Ascending aorta (tissue), 2 donors: ENCODE data around the gene XPNPEP2. TPM values are rescaled to one million over a fixed set of nuclear protein-coding genes. Genes with fewer than 3 reads are reported as not detected.
A peak's percentile ranks its signal among the peaks of the same experiment; 100 is the strongest.

ENCODE experiments used
- DNase-seq, 2 donors: peaks; one replicate each; pipeline ENCODE4 v3.0.0-alpha.2; 2019; ENCODE audit warnings: low spot score in 2 of 2
- H3K27ac ChIP-seq, 2 donors: fragments of 200-600 bp; sonication (generic); one replicate each; pipeline ENCODE4 v1.5.1; 2016 to 2017; ENCODE audit warnings: mild to moderate bottlenecking in 1 of 2
- H3K27me3 ChIP-seq: fragments of 200-600 bp; sonication (generic); one replicate; pipeline ENCODE4 v1.5.1; 2017
- H3K36me3 ChIP-seq, 2 donors: fragments of 200-600 bp; sonication (generic); one replicate each; pipeline ENCODE4 v1.5.1; 2016
- H3K4me1 ChIP-seq, 2 donors: fragments of 200-600 bp; sonication (generic); one replicate each; pipeline ENCODE4 v1.5.1; 2016 to 2017; ENCODE audit warnings: mild to moderate bottlenecking in 1 of 2
- H3K4me3 ChIP-seq, 2 donors: fragments of 200-600 bp; sonication (generic); one replicate each; pipeline ENCODE4 v1.5.1; 2016 to 2017; ENCODE audit warnings: mild to moderate bottlenecking in 1 of 2
- H3K9me3 ChIP-seq, 2 donors: fragments of 200-600 bp; sonication (generic); one replicate each; pipeline ENCODE4 v1.5.1; 2016
- intact Hi-C: fragments of 100-400 bp; cut with DNase I; formaldehyde crosslinking; loops from one replicate; pipeline ENCODE4 v1.15.1; 2023
- total RNA-seq: library from RNA; depleted of rRNA; stranded (reverse); fragments of >200 nt; gene quantifications from one replicate; pipeline ENCODE4 v1.1.0, GENCODE V29; 2016
- TF ChIP-seq, protein P1 (sequence below), 3 experiments: fragments of 200-600 bp in 2 of 3; fragments of 450-650 bp in 1 of 3; sonication (generic) in 2 of 3; IDR thresholded peaks; one replicate each; pipeline ENCODE4 v1.5.1; 2016 to 2019; ENCODE audit warnings: antibody characterized with exemption in 3 of 3, mild to moderate bottlenecking in 1 of 3, moderate library complexity in 1 of 3

XPNPEP2 gene
- total RNA-seq, 1 donor from 2014 or later = 7.7 TPM

DNA sequence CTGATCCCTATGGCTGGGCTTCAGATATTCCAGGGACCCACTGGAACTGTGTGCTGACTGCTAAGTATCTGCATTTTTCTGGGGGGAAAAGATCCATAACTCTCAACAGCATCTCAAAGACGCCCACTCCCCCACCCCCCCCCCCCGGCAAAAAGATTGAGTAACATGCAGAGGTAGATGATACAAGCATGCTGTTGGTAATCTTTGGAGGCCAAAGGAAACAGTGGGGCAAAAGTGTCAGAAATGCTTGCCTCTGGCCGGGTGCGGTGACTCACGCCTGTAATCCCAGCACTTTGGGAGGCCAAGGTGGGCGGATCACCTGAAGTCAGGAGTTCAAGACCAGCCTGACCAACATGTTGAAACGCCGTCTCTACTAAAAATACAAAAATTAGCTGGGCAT, 12.2 kb downstream of the XPNPEP2 start:
- Histone ChIP-seq H3K4me1 (no peaks in the 10 kb centered on the region), H3K36me3 (no peaks in the 10 kb centered on the region), H3K4me3 (no peak overlapping the region), H3K9me3 (no peaks in the 10 kb centered on the region), H3K27me3 (no peaks in the 10 kb centered on the region), H3K27ac (no peak overlapping the region)
- DNase-seq = no peak
- intact Hi-C loops = no loop called here
- TF ChIP-seq, protein P1, sequence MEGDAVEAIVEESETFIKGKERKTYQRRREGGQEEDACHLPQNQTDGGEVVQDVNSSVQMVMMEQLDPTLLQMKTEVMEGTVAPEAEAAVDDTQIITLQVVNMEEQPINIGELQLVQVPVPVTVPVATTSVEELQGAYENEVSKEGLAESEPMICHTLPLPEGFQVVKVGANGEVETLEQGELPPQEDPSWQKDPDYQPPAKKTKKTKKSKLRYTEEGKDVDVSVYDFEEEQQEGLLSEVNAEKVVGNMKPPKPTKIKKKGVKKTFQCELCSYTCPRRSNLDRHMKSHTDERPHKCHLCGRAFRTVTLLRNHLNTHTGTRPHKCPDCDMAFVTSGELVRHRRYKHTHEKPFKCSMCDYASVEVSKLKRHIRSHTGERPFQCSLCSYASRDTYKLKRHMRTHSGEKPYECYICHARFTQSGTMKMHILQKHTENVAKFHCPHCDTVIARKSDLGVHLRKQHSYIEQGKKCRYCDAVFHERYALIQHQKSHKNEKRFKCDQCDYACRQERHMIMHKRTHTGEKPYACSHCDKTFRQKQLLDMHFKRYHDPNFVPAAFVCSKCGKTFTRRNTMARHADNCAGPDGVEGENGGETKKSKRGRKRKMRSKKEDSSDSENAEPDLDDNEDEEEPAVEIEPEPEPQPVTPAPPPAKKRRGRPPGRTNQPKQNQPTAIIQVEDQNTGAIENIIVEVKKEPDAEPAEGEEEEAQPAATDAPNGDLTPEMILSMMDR (IDR thresholded peaks at IDR 0.05) = no peak

DNA sequence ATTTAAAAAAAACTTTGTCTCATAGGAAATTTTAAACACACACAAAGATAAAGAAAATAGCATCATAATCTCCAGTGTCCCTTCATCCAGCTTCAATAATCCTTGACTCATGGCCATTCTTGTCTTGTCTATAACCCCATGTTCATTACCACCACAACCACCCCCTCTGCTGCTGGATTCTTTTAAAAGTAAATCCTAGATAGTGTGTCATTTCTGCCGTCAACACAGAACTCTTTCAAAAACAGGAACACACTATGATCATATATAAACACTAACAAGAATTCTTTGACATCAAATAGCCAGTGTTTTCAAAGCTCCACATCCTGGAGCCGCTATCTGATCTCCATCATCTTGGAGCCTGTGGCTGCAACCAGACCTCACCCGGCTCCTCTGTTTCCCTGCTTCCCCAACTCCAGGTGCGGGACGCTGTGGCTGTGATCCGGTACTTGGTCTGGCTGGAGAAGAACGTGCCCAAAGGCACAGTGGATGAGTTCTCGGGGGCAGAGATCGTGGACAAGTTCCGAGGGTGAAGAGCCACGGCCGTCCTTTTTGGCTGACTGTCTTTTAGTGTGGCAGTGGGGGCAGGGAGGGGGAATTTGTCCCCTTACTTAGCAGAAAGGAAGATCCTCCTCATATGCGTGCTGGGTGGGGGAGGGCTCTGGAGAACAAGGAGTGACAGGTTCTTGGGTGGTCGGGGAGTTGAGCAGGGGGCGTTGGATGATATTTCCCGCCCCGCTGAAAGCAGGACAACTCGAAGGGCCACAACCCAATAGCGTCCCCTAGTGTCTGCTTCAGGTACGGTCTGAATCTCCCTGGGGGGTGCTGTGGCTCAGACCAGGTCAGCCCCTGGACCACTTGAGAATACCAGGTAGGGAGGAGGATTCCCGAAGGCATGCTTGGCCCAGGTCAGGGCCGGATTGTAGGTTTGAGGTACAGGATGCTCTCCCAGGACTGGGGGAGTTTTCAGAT, 15.6 kb downstream of the XPNPEP2 start:
- H3K4me1 ChIP-seq = no peaks in the 10 kb centered on the region
- H3K4me3 ChIP-seq = no peak overlapping the region
- H3K27me3 ChIP-seq = no peaks in the 10 kb centered on the region
- H3K36me3 ChIP-seq = no peaks in the 10 kb centered on the region
- no peak overlapping the region for H3K27ac ChIP-seq
- no peaks in the 10 kb centered on the region for H3K9me3 ChIP-seq
- TF ChIP-seq, protein P1 (IDR thresholded peaks at IDR 0.05) = no peak
- intact Hi-C loops = no loop called here
- no peak for DNase-seq

DNA sequence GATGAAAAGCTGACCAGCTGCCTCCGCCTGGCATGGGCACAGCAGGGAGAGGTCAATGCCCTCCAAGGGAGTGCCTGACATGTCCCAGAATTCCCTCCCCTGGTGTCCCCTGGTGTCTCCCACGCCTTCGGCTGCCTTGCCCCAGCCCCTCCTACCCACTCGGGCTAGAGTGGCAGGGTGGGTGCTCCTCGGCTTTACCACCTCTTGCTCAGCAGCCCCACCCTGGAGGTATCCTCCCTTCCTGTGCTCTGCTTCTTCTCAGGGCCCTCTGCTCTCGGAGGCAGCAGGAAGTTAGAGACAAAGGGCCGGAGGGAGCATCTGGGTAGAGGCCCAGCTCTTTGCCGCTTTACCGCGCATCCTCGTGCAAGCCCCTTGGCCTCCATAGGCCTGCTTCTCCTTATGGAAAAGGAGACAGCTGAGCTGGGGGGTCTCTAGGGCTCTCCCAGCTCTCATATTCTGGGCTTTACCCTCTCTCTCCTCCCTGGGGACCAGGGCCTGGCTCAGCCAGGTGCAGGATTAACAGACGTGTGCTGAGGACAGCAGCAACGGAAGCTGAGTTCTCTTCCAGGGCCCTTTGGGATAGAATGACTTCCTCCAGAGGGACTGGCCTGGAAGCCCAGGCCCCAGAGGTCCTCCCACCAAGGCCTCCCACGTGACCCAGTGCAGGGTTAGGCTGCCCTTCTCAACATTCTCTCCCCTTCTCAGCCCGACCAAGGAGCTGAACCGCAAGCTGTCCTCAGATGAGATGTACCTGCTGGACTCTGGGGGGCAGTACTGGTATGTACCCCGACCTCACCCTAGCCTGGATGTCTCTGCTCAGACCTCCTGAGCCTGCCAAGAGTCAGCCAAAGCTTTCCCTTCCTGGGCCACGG, 17.2 kb downstream of the XPNPEP2 start:
- Histone ChIP-seq H3K36me3 (no peaks in the 10 kb centered on the region), H3K4me3 (no peak overlapping the region), H3K4me1 (no peaks in the 10 kb centered on the region), H3K27ac (no peak overlapping the region), H3K9me3 (no peaks in the 10 kb centered on the region), H3K27me3 (no peaks in the 10 kb centered on the region)
- TF ChIP-seq, protein P1 (IDR thresholded peaks at IDR 0.05) = no peak
- intact Hi-C loops = no loop called here
- no peak for DNase-seq

DNA sequence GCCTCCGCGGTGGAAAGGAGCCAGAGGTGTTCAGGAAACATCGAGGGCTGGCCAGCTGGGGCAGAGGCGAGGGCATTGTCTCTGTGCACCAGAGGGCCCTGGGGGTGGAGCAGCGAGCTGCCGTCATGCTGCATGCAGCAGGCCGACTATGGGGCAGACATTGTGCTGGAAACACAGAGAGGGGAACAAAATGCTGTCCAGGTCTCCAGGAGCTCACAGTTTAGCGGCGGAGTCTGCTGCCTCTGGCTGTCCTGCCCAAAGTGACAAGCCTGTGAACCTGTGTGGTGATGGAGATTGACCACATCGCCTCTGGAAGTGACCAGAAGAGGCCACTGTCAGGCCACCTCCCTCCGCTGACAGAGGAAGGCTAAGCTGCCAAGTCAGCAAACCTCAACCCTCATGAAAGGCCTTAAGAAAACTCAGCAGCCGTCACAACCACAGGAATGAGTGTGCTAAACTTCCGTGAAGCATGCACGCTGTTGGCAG, 20.8 kb downstream of the XPNPEP2 start:
- Histone ChIP-seq H3K4me3 (no peak overlapping the region), H3K27ac (peak overlapping the region in 1 of 2 donors; percentile 56), H3K27me3 (no peaks in the 10 kb centered on the region), H3K4me1 (no peaks in the 10 kb centered on the region), H3K9me3 (no peaks in the 10 kb centered on the region), H3K36me3 (no peaks in the 10 kb centered on the region)
- TF ChIP-seq, protein P1 (IDR thresholded peaks at IDR 0.05) = no peak
- DNase-seq = no peak
- intact Hi-C loops = no loop called here

DNA sequence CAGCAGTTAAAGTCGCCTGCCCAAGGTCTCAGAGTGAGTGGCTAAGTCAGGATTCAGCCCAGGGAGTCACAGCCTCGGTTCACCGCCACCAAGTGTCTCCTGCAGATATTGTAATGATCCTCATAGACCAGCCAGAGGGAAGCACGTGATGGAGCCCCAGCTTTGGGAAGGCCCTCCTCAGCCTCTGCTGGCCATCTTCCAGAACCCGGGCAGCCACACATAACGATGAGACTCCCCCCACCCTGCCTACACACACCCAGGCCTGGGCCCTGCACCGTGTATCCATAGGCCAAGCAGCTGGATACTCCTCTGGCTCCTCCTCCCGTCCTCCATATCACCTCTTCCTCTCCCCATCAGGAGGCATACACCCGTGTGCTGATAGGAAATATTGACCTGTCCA, 21.4 kb downstream of the XPNPEP2 start:
- Histone ChIP-seq H3K36me3 (no peaks in the 10 kb centered on the region), H3K4me3 (no peak overlapping the region), H3K27ac (peak overlapping the region in 1 of 2 donors; percentile 56), H3K4me1 (no peaks in the 10 kb centered on the region), H3K27me3 (no peaks in the 10 kb centered on the region), H3K9me3 (no peaks in the 10 kb centered on the region)
- TF ChIP-seq, protein P1 (IDR thresholded peaks at IDR 0.05) = no peak
- intact Hi-C loops = no loop called here
- DNase-seq = no peak
